NB4 (cell line): ENCODE results near the gene AP2A2.

Experiments
- MYC ChIP-seq: IDR thresholded peaks from 2 replicates; pipeline ENCODE4 v1.6.1; 2011; ENCODE audit warnings: low read depth, low read length
- POLR2A ChIP-seq: IDR thresholded peaks from 2 replicates; pipeline ENCODE4 v1.6.1; 2011; ENCODE audit warnings: mild to moderate bottlenecking; ENCODE audit not compliant: insufficient read length; ENCODE audit errors: extremely low read depth
- TF ChIP-seq, protein P1 (sequence below): IDR thresholded peaks from one replicate; pipeline ENCODE4 v1.5.1; 2012; ENCODE audit warnings: low read depth, low read length

GRCh38 chr11:933936-934335 lies 8.3 kb downstream of the AP2A2 start:
- TF ChIP-seq, protein P1, sequence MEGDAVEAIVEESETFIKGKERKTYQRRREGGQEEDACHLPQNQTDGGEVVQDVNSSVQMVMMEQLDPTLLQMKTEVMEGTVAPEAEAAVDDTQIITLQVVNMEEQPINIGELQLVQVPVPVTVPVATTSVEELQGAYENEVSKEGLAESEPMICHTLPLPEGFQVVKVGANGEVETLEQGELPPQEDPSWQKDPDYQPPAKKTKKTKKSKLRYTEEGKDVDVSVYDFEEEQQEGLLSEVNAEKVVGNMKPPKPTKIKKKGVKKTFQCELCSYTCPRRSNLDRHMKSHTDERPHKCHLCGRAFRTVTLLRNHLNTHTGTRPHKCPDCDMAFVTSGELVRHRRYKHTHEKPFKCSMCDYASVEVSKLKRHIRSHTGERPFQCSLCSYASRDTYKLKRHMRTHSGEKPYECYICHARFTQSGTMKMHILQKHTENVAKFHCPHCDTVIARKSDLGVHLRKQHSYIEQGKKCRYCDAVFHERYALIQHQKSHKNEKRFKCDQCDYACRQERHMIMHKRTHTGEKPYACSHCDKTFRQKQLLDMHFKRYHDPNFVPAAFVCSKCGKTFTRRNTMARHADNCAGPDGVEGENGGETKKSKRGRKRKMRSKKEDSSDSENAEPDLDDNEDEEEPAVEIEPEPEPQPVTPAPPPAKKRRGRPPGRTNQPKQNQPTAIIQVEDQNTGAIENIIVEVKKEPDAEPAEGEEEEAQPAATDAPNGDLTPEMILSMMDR: no peak
- TF ChIP-seq MYC: no peak
- TF ChIP-seq POLR2A: no peak
